Endothelial cell (in vitro differentiated cells): ENCODE data around the gene APOA1. TPM values are rescaled to one million over a fixed set of nuclear protein-coding genes. Genes with fewer than 3 reads are reported as not detected.

ENCODE experiments used
- DNase-seq: peaks from one replicate; pipeline ENCODE4 v3.0.0; 2021; ENCODE audit warnings: low spot score
- H3K27ac Mint-ChIP-seq: one replicate; pipeline ENCODE4 v1.8.0; 2021; ENCODE audit warnings: mixed read lengths, inconsistent platforms; ENCODE audit not compliant: unreplicated experiment
- H3K27me3 Mint-ChIP-seq: one replicate; pipeline ENCODE4 v1.8.0; 2021; ENCODE audit warnings: mild to moderate bottlenecking, moderate library complexity, mixed read lengths, inconsistent platforms; ENCODE audit not compliant: unreplicated experiment
- H3K36me3 Mint-ChIP-seq: one replicate; pipeline ENCODE4 v1.8.0; 2021; ENCODE audit warnings: mild to moderate bottlenecking, low read depth, mixed read lengths, inconsistent platforms; ENCODE audit not compliant: unreplicated experiment
- H3K4me1 Mint-ChIP-seq: one replicate; pipeline ENCODE4 v1.8.0; 2021; ENCODE audit warnings: mild to moderate bottlenecking, mixed read lengths, inconsistent platforms; ENCODE audit not compliant: unreplicated experiment
- H3K4me3 Mint-ChIP-seq: one replicate; pipeline ENCODE4 v1.8.0; 2021; ENCODE audit warnings: mild to moderate bottlenecking, mixed read lengths, inconsistent platforms; ENCODE audit not compliant: unreplicated experiment
- H3K9me3 Mint-ChIP-seq: one replicate; pipeline ENCODE4 v1.8.0; 2021; ENCODE audit warnings: mixed read lengths, inconsistent platforms; ENCODE audit not compliant: unreplicated experiment
- CTCF ChIP-seq: fragments of 200-600 bp; sonication (generic); IDR thresholded peaks from one replicate; pipeline ENCODE4 v1.5.0; 2021; ENCODE audit warnings: antibody characterized with exemption; ENCODE audit not compliant: unreplicated experiment
- total RNA-seq: library from RNA; stranded (reverse); fragmentation: NEBNext Ultra II Directional; extraction: Animal tissue kit (Norgen Biotek cat#: 25700); gene quantifications from one replicate; pipeline ENCODE4 v1.2.1, GENCODE V29; 2021; ENCODE audit not compliant: unreplicated experiment

APOA1 gene
- total RNA-seq, 1 donor from 2014 or later, result 1.2 TPM

GRCh38 chr11:116800610-116801009 is 36.8 kb downstream of the APOA1 start:
- Mint-ChIP-seq H3K27ac (no peak overlapping the region), H3K36me3 (no peaks in the 10 kb centered on the region), H3K27me3 (peaks cover 2% of the 10 kb centered on the region), H3K4me3 (no peak overlapping the region), H3K9me3 (no peaks in the 10 kb centered on the region), H3K4me1 (no peaks in the 10 kb centered on the region)
- no peak for DNase-seq
- no peak for TF ChIP-seq CTCF

GRCh38 chr11:116798368-116798767 is 39.1 kb downstream of the APOA1 start:
- H3K4me3 Mint-ChIP-seq, result no peak overlapping the region

GRCh38 chr11:116797816-116798215 is 39.6 kb downstream of the APOA1 start:
- Mint-ChIP-seq H3K27ac (no peak overlapping the region), H3K4me1 (no peaks in the 10 kb centered on the region)

More at GRCh38 chr11:116798368-116798767, 39.1 kb downstream of the APOA1 start:
- H3K27me3 Mint-ChIP-seq, result peaks cover 2% of the 10 kb centered on the region
- no peaks in the 10 kb centered on the region for H3K9me3 Mint-ChIP-seq
- H3K36me3 Mint-ChIP-seq, result no peaks in the 10 kb centered on the region
- no peak for TF ChIP-seq CTCF
- no peaks in the 10 kb centered on the region for H3K4me1 Mint-ChIP-seq
- H3K27ac Mint-ChIP-seq, result no peak overlapping the region
- no peak for DNase-seq

GRCh38 chr11:116796548-116796947 is 40.9 kb downstream of the APOA1 start:
- Mint-ChIP-seq H3K36me3 (no peaks in the 10 kb centered on the region), H3K27ac (no peak overlapping the region), H3K4me3 (no peak overlapping the region), H3K9me3 (no peaks in the 10 kb centered on the region), H3K4me1 (no peaks in the 10 kb centered on the region), H3K27me3 (peaks cover 5% of the 10 kb centered on the region)
- no peak for DNase-seq
- TF ChIP-seq CTCF, result no peak

More at GRCh38 chr11:116797816-116798215, 39.6 kb downstream of the APOA1 start:
- no peak for TF ChIP-seq CTCF
- H3K4me3 Mint-ChIP-seq, result no peak overlapping the region
- peaks cover 2% of the 10 kb centered on the region for H3K27me3 Mint-ChIP-seq
- no peaks in the 10 kb centered on the region for H3K36me3 Mint-ChIP-seq
- H3K9me3 Mint-ChIP-seq, result no peaks in the 10 kb centered on the region
- no peak for DNase-seq

- no peak overlapping the region for H3K27ac Mint-ChIP-seq
- no peak for TF ChIP-seq CTCF
- no peaks in the 10 kb centered on the region for H3K4me1 Mint-ChIP-seq
- no peak for DNase-seq
- H3K27me3 Mint-ChIP-seq, result peaks cover 6% of the 10 kb centered on the region
- H3K9me3 Mint-ChIP-seq, result no peaks in the 10 kb centered on the region
- no peaks in the 10 kb centered on the region for H3K36me3 Mint-ChIP-seq
- no peak overlapping the region for H3K4me3 Mint-ChIP-seq
These were observed 42.6 kb downstream of the APOA1 start for GRCh38 chr11:116794851-116795250.
